A673 (cell line): Measurements from ENCODE around the gene CDK4. TPM values are rescaled to one million over a fixed set of nuclear protein-coding genes. Genes with fewer than 3 reads are reported as not detected.

Experiments used
- BruUV-seq: library from RNA; stranded (reverse); fragments of 400-500 nt; replicated peaks from 2 replicates; lab custom pipeline; 2021; lab: Mats Ljungman, UMichigan
- CTCF ChIA-PET: fragments of 300-600 bp; sonication (Branson Sonifier 250); formaldehyde crosslinking; loops from one replicate; lab custom pipeline; 2022; ENCODE audit warnings: antibody characterized with exemption; lab: Charles Lee
- POLR2A ChIA-PET: fragments of 300-600 bp; sonication (Branson Sonifier 250); formaldehyde crosslinking; loops from one replicate; lab custom pipeline; 2022; ENCODE audit warnings: antibody characterized with exemption; ENCODE audit not compliant: low non-redundant PET; lab: Charles Lee
- DNase-seq: peaks from one replicate; pipeline ENCODE4 v3.0.0-alpha.2; 2015; ENCODE audit warnings: low spot score
- H3K27ac ChIP-seq: fragments of 200-600 bp; sonication (generic); 2 replicates; pipeline ENCODE4 v1.5.1; 2016; ENCODE audit warnings: mixed run types, low read depth, mild to moderate bottlenecking, mixed read lengths, antibody characterized with exemption, low read length; ENCODE audit not compliant: poor library complexity, severe bottlenecking
- H3K27me3 ChIP-seq: fragments of 200-600 bp; sonication (generic); replicated peaks from 2 replicates; pipeline ENCODE4 v1.6.1; 2017; ENCODE audit warnings: mixed run types, low read depth, mild to moderate bottlenecking, mixed read lengths, antibody characterized with exemption, low read length; ENCODE audit not compliant: insufficient read depth, poor library complexity
- H3K36me3 ChIP-seq: fragments of 200-600 bp; sonication (generic); 2 replicates; pipeline ENCODE4 v1.6.1; 2016; ENCODE audit warnings: mixed run types, mild to moderate bottlenecking, mixed read lengths, antibody characterized with exemption, low read length; ENCODE audit not compliant: insufficient read depth, poor library complexity, severe bottlenecking
- H3K4me1 ChIP-seq: fragments of 200-600 bp; sonication (generic); 2 replicates; pipeline ENCODE4 v1.6.1; 2017; ENCODE audit warnings: mixed run types, mild to moderate bottlenecking, mixed read lengths, antibody characterized with exemption, low read length; ENCODE audit not compliant: insufficient read depth, poor library complexity, severe bottlenecking
- H3K4me3 ChIP-seq: fragments of 200-600 bp; sonication (generic); 2 replicates; pipeline ENCODE4 v1.5.1; 2016; ENCODE audit warnings: low read depth, mixed run types, mild to moderate bottlenecking, mixed read lengths, low read length; ENCODE audit not compliant: poor library complexity, severe bottlenecking
- H3K9me3 ChIP-seq: fragments of 200-600 bp; sonication (generic); 2 replicates; pipeline ENCODE4 v1.6.1; 2016; ENCODE audit warnings: mixed run types, low read depth, mild to moderate bottlenecking, mixed read lengths, antibody characterized with exemption, low read length; ENCODE audit not compliant: poor library complexity, severe bottlenecking
- EZH2 ChIP-seq: fragments of 200-600 bp; sonication (generic); IDR thresholded peaks from 2 replicates; pipeline ENCODE4 v1.6.1; 2017; ENCODE audit warnings: borderline replicate concordance, low read depth, mild to moderate bottlenecking, mixed read lengths, antibody characterized with exemption, low read length; ENCODE audit not compliant: poor library complexity, severe bottlenecking
- intact Hi-C: fragments of 100-400 bp; cut with micrococcal nuclease; formaldehyde crosslinking; loops from one replicate; pipeline ENCODE4 v1.10.0; 2022; ENCODE audit not compliant: unreplicated experiment
- total RNA-seq: library from RNA; stranded (reverse); gene quantifications from 2 replicates; pipeline ENCODE4 v1.2.3, GENCODE V29; 2021
- TF ChIP-seq, protein P1 (sequence below): fragments of 300-800, 200-600 bp; sonication (generic); conservative IDR thresholded peaks from 2 replicates; pipeline ENCODE4 v1.5.1; 2017; ENCODE audit warnings: low read depth, mild to moderate bottlenecking, antibody characterized with exemption, low read length, moderate library complexity, mixed read lengths

The CDK4 gene
- total RNA-seq, 1 experiment from 2014 or later: 247 TPM

GRCh38 chr12:57740656-57741412, 11.3 kb downstream of the CDK4 start:
- ChIA-PET POLR2A (no interaction called here), CTCF (no interaction called here)
- Histone ChIP-seq H3K9me3 (no peaks in the 10 kb centered on the region), H3K4me3 (no peak overlapping the region), H3K4me1 (peaks cover 34% of the 10 kb centered on the region), H3K36me3 (no peaks in the 10 kb centered on the region), H3K27me3 (peaks cover 18% of the 10 kb centered on the region), H3K27ac (no peak overlapping the region)
- BruUV-seq: no TSS peak
- intact Hi-C loops: loop anchor here (5.0 kb wide), 1 partner anchor 279 kb away; no protein-coding TSS in a partner anchor
- DNase-seq: no peak
- TF ChIP-seq, protein P1, sequence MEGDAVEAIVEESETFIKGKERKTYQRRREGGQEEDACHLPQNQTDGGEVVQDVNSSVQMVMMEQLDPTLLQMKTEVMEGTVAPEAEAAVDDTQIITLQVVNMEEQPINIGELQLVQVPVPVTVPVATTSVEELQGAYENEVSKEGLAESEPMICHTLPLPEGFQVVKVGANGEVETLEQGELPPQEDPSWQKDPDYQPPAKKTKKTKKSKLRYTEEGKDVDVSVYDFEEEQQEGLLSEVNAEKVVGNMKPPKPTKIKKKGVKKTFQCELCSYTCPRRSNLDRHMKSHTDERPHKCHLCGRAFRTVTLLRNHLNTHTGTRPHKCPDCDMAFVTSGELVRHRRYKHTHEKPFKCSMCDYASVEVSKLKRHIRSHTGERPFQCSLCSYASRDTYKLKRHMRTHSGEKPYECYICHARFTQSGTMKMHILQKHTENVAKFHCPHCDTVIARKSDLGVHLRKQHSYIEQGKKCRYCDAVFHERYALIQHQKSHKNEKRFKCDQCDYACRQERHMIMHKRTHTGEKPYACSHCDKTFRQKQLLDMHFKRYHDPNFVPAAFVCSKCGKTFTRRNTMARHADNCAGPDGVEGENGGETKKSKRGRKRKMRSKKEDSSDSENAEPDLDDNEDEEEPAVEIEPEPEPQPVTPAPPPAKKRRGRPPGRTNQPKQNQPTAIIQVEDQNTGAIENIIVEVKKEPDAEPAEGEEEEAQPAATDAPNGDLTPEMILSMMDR: no peak
- TF ChIP-seq EZH2: no peak

- Histone ChIP-seq H3K4me3 (no peak overlapping the region), H3K27ac (no peak overlapping the region), H3K36me3 (no peaks in the 10 kb centered on the region), H3K4me1 (peaks cover 31% of the 10 kb centered on the region), H3K9me3 (no peaks in the 10 kb centered on the region), H3K27me3 (peaks cover 18% of the 10 kb centered on the region)
- ChIA-PET CTCF (no interaction called here), POLR2A (no interaction called here)
- intact Hi-C loops: loop anchor here (5.0 kb wide), 1 partner anchor 278 kb away; no protein-coding TSS in a partner anchor
- TF ChIP-seq, protein P1: no peak
- TF ChIP-seq EZH2: no peak
- DNase-seq: no peak
- no TSS peak for BruUV-seq
Observed at GRCh38 chr12:57739914-57740538, 12.1 kb downstream of the CDK4 start.

GRCh38 chr12:57739387-57739786, 12.7 kb downstream of the CDK4 start:
- Histone ChIP-seq H3K4me1 (peaks cover 31% of the 10 kb centered on the region), H3K4me3 (no peak overlapping the region), H3K9me3 (no peaks in the 10 kb centered on the region), H3K27me3 (peaks cover 18% of the 10 kb centered on the region), H3K36me3 (no peaks in the 10 kb centered on the region), H3K27ac (no peak overlapping the region)
- ChIA-PET POLR2A (no interaction called here), CTCF (no interaction called here)
- BruUV-seq: no TSS peak
- TF ChIP-seq, protein P1: no peak
- no peak for TF ChIP-seq EZH2
- intact Hi-C loops: no loop called here
- no peak for DNase-seq
